A673 (cell line): Measurements from ENCODE around the gene SLC2A8. TPM values are rescaled to one million over a fixed set of nuclear protein-coding genes. Genes with fewer than 3 reads are reported as not detected.

Experiments used
- BruUV-seq: library from RNA; stranded (reverse); fragments of 400-500 nt; replicated peaks from 2 replicates; lab custom pipeline; 2021; lab: Mats Ljungman, UMichigan
- CTCF ChIA-PET: fragments of 300-600 bp; sonication (Branson Sonifier 250); formaldehyde crosslinking; loops from one replicate; lab custom pipeline; 2022; ENCODE audit warnings: antibody characterized with exemption; lab: Charles Lee
- POLR2A ChIA-PET: fragments of 300-600 bp; sonication (Branson Sonifier 250); formaldehyde crosslinking; loops from one replicate; lab custom pipeline; 2022; ENCODE audit warnings: antibody characterized with exemption; ENCODE audit not compliant: low non-redundant PET; lab: Charles Lee
- DNase-seq: peaks from one replicate; pipeline ENCODE4 v3.0.0-alpha.2; 2015; ENCODE audit warnings: low spot score
- H3K27ac ChIP-seq: fragments of 200-600 bp; sonication (generic); 2 replicates; pipeline ENCODE4 v1.5.1; 2016; ENCODE audit warnings: mixed run types, low read depth, mild to moderate bottlenecking, mixed read lengths, antibody characterized with exemption, low read length; ENCODE audit not compliant: poor library complexity, severe bottlenecking
- H3K27me3 ChIP-seq: fragments of 200-600 bp; sonication (generic); replicated peaks from 2 replicates; pipeline ENCODE4 v1.6.1; 2017; ENCODE audit warnings: mixed run types, low read depth, mild to moderate bottlenecking, mixed read lengths, antibody characterized with exemption, low read length; ENCODE audit not compliant: insufficient read depth, poor library complexity
- H3K36me3 ChIP-seq: fragments of 200-600 bp; sonication (generic); 2 replicates; pipeline ENCODE4 v1.6.1; 2016; ENCODE audit warnings: mixed run types, mild to moderate bottlenecking, mixed read lengths, antibody characterized with exemption, low read length; ENCODE audit not compliant: insufficient read depth, poor library complexity, severe bottlenecking
- H3K4me1 ChIP-seq: fragments of 200-600 bp; sonication (generic); 2 replicates; pipeline ENCODE4 v1.6.1; 2017; ENCODE audit warnings: mixed run types, mild to moderate bottlenecking, mixed read lengths, antibody characterized with exemption, low read length; ENCODE audit not compliant: insufficient read depth, poor library complexity, severe bottlenecking
- H3K4me3 ChIP-seq: fragments of 200-600 bp; sonication (generic); 2 replicates; pipeline ENCODE4 v1.5.1; 2016; ENCODE audit warnings: low read depth, mixed run types, mild to moderate bottlenecking, mixed read lengths, low read length; ENCODE audit not compliant: poor library complexity, severe bottlenecking
- H3K9me3 ChIP-seq: fragments of 200-600 bp; sonication (generic); 2 replicates; pipeline ENCODE4 v1.6.1; 2016; ENCODE audit warnings: mixed run types, low read depth, mild to moderate bottlenecking, mixed read lengths, antibody characterized with exemption, low read length; ENCODE audit not compliant: poor library complexity, severe bottlenecking
- CTCF ChIP-seq: fragments of 300-800, 200-600 bp; sonication (generic); conservative IDR thresholded peaks from 2 replicates; pipeline ENCODE4 v1.5.1; 2017; ENCODE audit warnings: low read depth, mild to moderate bottlenecking, antibody characterized with exemption, low read length, moderate library complexity, mixed read lengths
- EZH2 ChIP-seq: fragments of 200-600 bp; sonication (generic); IDR thresholded peaks from 2 replicates; pipeline ENCODE4 v1.6.1; 2017; ENCODE audit warnings: borderline replicate concordance, low read depth, mild to moderate bottlenecking, mixed read lengths, antibody characterized with exemption, low read length; ENCODE audit not compliant: poor library complexity, severe bottlenecking
- intact Hi-C: fragments of 100-400 bp; cut with micrococcal nuclease; formaldehyde crosslinking; loops from one replicate; pipeline ENCODE4 v1.10.0; 2022; ENCODE audit not compliant: unreplicated experiment
- total RNA-seq: library from RNA; stranded (reverse); gene quantifications from 2 replicates; pipeline ENCODE4 v1.2.3, GENCODE V29; 2021

The SLC2A8 gene
- total RNA-seq, 1 experiment from 2014 or later, result 12.7 TPM

- H3K36me3 ChIP-seq, result no peaks in the 10 kb centered on the region
- peak overlapping the region; percentile 82 for H3K4me3 ChIP-seq
- BruUV-seq, result no TSS peak
- no peaks in the 10 kb centered on the region for H3K27me3 ChIP-seq
- H3K27ac ChIP-seq, result no peak overlapping the region
- peaks cover 5% of the 10 kb centered on the region for H3K4me1 ChIP-seq
- TF ChIP-seq CTCF (no peak), EZH2 (no peak)
- POLR2A ChIA-PET, result no interaction called here
- DNase-seq, result no peak
- intact Hi-C loops, result loop anchor here (5.0 kb wide), 1 partner anchor 186 kb away; no protein-coding TSS in a partner anchor
- no peaks in the 10 kb centered on the region for H3K9me3 ChIP-seq
- CTCF ChIA-PET, result no interaction called here
These were observed 1.3 kb downstream of the SLC2A8 start for GRCh38 chr9:127398275-127398647.

DNA sequence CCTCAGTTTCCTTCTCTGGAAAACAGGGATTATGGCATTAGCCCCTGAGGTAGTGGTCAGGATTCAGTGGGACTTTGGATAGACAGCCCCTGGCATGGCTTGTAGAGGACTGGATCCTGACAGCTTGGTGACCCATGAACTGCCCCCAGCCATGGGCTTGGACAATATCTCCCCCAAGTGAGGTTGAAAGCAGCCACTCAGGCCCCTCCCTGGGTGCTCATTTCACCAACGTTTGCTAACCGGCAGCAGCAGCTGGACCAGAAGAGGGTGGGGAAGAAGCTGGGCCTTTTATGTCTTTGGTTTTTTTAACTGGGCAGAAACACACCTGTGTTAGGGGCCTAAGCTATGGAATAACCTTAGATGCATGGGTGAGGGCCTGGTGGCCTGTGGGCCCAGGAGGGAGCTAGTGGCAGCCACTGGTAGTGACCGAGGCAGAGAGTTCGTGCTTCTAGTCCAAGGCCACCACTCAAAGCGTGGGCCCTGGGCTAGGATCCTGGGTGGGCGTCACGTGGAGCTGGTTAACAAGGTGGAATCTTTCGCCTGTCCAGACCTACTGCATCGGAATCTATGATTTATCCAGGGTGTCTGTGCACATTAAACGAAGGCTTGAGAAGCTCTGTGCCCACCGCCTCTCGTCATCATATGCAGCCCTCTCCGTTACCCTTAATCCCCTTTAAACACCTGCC is 1.9 kb downstream of the SLC2A8 start:
- Histone ChIP-seq H3K36me3 (no peaks in the 10 kb centered on the region), H3K27ac (no peak overlapping the region), H3K4me3 (no peak overlapping the region), H3K4me1 (peaks cover 5% of the 10 kb centered on the region), H3K27me3 (no peaks in the 10 kb centered on the region), H3K9me3 (no peaks in the 10 kb centered on the region)
- intact Hi-C loops, result loop anchor here (5.0 kb wide), 1 partner anchor 187 kb away; no protein-coding TSS in a partner anchor
- TF ChIP-seq CTCF, result no peak
- no peak for TF ChIP-seq EZH2
- POLR2A ChIA-PET, result interaction anchor here (0.6 kb wide), 1 partner anchor 442 kb away, joined by 3 read pairs; no protein-coding TSS in a partner anchor
- DNase-seq, result no peak
- BruUV-seq, result TSS peak; percentile 28
- CTCF ChIA-PET, result no interaction called here

GRCh38 chr9:127399736-127400269 is 2.8 kb downstream of the SLC2A8 start:
- no peak overlapping the region for H3K4me3 ChIP-seq
- intact Hi-C loops, result loop anchor here (5.0 kb wide), 1 partner anchor 188 kb away; no protein-coding TSS in a partner anchor
- no peaks in the 10 kb centered on the region for H3K9me3 ChIP-seq
- TF ChIP-seq EZH2 (no peak), CTCF (no peak)
- H3K27me3 ChIP-seq, result no peaks in the 10 kb centered on the region
- ChIA-PET POLR2A (no interaction called here), CTCF (no interaction called here)
- H3K27ac ChIP-seq, result no peak overlapping the region
- no TSS peak for BruUV-seq
- DNase-seq, result no peak
- H3K36me3 ChIP-seq, result no peaks in the 10 kb centered on the region
- H3K4me1 ChIP-seq, result peaks cover 5% of the 10 kb centered on the region
